Keratinocyte (primary cell): ENCODE data around the gene MARVELD2.
"Not testable (repeated sequence)": the region's sequence is repeated elsewhere in the genome, so short reads cannot be mapped to it uniquely, and the experiment has no call there.

Source experiments
- CTCF ChIP-seq, 3 experiments: IDR thresholded peaks in 1 of 3; conservative IDR thresholded peaks in 1 of 3; optimal IDR thresholded peaks in 1 of 3; 2 replicates in 2 of 3; 3 replicates in 1 of 3; pipeline versions ENCODE3 to v1.5.1; 2011; ENCODE audit warnings: low read length in 3 of 3, mild to moderate bottlenecking in 3 of 3, moderate library complexity in 2 of 3, control low read depth in 1 of 3, inconsistent platforms in 1 of 3; ENCODE audit not compliant: insufficient read depth in 2 of 3; ENCODE audit errors: extremely low read depth in 1 of 3
- EZH2 ChIP-seq: IDR thresholded peaks from one replicate; pipeline ENCODE4 v1.6.1; 2012; ENCODE audit warnings: inconsistent platforms, mild to moderate bottlenecking, low read length, moderate library complexity

DNA sequence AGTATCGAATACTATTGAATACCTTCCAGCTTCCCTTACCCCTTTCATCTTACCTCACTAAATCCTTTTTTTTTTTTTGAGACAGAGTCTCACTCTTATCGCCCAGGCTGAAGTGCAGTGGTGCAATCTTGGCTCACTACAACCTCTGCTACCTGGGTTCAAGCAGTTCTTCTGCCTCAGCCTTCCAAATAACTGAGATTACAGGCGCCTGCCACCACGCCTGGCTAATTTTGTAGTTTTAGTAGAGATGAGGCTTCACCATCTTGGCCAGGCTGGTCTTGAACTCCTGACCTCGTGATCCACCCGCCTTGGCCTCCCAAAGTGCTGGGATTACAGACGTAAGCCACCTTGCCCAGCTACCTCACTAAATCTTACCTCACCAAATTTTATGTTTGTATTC is 63.4 kb downstream of the MARVELD2 start:
- TF ChIP-seq CTCF (optimal IDR thresholded peaks at IDR 0.05 in 1 of 3, IDR thresholded peaks at IDR 0.05 in 1 of 3, conservative IDR thresholded peaks at IDR 0.05 in 1 of 3; ENCODE audit: extremely low read depth in 1 of 3, insufficient read depth in 2 of 3, low read length in 3 of 3); EZH2: not testable (repeated sequence)
